Measurements from ENCODE around the gene NHERF2. TPM values are rescaled to one million over a fixed set of nuclear protein-coding genes. Genes with fewer than 3 reads are reported as not detected.

Gene NHERF2
- total and polyA plus RNA-seq, 9 of the 15 experiments (the other 6 are each of a cell fraction or from before 2014, with no cell fraction given), result 0.15 to 42.0 (median 12.5) TPM

DNA sequence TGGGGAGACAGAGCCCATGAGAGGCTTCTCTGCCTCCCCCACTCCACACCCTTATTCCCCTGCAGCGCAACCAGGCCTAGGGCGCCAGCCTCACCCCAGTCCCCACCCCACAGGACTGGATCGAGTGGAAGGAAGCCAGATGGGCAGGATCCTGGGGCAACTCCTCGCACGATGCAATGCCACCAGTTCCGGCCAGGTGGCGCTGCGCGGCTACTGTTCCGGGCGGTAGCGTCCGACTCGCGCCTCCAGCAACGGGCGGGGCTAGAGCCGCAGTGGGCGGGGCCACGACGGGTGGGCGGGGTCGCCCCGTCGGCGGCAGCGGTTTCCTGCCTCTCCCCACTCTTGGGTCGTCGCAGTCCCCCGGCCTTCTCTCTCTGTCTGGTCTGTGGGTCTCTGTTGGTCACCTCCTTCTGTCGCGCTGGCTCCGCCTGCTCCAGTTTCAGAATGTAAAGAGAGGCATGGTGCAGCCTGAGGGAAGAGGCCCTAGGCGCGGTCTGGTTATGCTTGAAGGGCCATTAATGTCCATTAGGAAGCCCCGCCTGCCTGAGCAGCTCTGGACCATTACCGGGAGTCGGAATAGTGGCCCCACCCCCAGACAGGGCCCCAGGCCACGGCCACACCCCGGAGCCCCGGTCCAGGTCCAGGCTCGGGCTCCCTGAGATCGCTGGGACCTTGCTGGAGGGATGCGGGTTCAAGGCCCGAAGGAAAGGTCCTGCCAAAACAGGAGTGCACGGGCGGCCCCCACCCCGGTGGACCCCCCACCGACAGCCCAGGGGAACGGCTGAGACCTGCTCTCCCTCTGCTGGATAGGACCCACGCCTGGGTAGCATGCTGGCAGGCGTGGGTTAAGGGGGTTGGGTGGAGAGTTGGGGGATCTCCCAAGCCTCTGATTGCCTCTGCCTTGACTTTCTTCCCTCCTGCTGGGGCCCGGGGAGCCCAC, 3.3 kb upstream of the NHERF2 start (continued):
- TF ChIP-seq KLF13 (tag; IDR thresholded peaks at IDR 0.05; ENCODE audit: borderline replicate concordance, low read depth), result 0 out of 2 replicates have a peak, but pooled peaks have one; percentile 32
- TF ChIP-seq, protein P1, sequence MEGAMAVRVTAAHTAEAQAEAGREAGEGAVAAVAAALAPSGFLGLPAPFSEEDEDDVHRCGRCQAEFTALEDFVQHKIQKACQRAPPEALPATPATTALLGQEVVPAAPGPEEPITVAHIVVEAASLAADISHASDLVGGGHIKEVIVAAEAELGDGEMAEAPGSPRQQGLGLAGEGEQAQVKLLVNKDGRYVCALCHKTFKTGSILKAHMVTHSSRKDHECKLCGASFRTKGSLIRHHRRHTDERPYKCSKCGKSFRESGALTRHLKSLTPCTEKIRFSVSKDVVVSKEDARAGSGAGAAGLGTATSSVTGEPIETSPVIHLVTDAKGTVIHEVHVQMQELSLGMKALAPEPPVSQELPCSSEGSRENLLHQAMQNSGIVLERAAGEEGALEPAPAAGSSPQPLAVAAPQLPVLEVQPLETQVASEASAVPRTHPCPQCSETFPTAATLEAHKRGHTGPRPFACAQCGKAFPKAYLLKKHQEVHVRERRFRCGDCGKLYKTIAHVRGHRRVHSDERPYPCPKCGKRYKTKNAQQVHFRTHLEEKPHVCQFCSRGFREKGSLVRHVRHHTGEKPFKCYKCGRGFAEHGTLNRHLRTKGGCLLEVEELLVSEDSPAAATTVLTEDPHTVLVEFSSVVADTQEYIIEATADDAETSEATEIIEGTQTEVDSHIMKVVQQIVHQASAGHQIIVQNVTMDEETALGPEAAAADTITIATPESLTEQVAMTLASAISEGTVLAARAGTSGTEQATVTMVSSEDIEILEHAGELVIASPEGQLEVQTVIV (CRISPR knock-in tag; IDR thresholded peaks at IDR 0.05; ENCODE audit: borderline replicate concordance), result no peak
- TF ChIP-seq ZNF384 (IDR thresholded peaks at IDR 0.05; ENCODE audit: low read depth, low read length), result peak; percentile 47; the same call in 1 of the 2 replicates
- TF ChIP-seq SUPT5H (IDR thresholded peaks at IDR 0.05), result 0 out of 2 replicates have a peak, but pooled peaks have one; percentile 43
- no peak for TF ChIP-seq CBX3 (IDR thresholded peaks at IDR 0.05; ENCODE audit: borderline replicate concordance in 1 of 2, low read length in 2 of 2)
- TF ChIP-seq KDM5B (IDR thresholded peaks at IDR 0.05; ENCODE audit: insufficient replicate concordance, low read depth, low read length), result peak; percentile 34
- no peak for TF ChIP-seq RBM39 (optimal IDR thresholded peaks at IDR 0.05; ENCODE audit: low read depth, low read length)
- peak; percentile 55; the same call in 1 of the 2 replicates for TF ChIP-seq FOXP1 (CRISPR knock-in tag; IDR thresholded peaks at IDR 0.05)
- 0 out of 2 replicates have a peak, but pooled peaks have one; percentile 20 for TF ChIP-seq FOXK1 (CRISPR knock-in tag; IDR thresholded peaks at IDR 0.05; ENCODE audit: borderline replicate concordance)
- peak; percentile 41; the same call in 1 of the 2 replicates for TF ChIP-seq CBFB (CRISPR knock-in tag; IDR thresholded peaks at IDR 0.05)
- TF ChIP-seq, protein P2, sequence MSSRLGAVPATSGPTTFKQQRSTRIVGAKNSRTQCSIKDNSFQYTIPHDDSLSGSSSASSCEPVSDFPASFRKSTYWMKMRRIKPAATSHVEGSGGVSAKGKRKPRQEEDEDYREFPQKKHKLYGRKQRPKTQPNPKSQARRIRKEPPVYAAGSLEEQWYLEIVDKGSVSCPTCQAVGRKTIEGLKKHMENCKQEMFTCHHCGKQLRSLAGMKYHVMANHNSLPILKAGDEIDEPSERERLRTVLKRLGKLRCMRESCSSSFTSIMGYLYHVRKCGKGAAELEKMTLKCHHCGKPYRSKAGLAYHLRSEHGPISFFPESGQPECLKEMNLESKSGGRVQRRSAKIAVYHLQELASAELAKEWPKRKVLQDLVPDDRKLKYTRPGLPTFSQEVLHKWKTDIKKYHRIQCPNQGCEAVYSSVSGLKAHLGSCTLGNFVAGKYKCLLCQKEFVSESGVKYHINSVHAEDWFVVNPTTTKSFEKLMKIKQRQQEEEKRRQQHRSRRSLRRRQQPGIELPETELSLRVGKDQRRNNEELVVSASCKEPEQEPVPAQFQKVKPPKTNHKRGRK (tag; IDR thresholded peaks at IDR 0.05), result no peak
- TF ChIP-seq TCFL5 (CRISPR knock-in tag; conservative IDR thresholded peaks at IDR 0.05), result no peak
- peak; percentile 14 for TF ChIP-seq ZFP36 (IDR thresholded peaks at IDR 0.05; ENCODE audit: low read depth, low read length, partially characterized antibody)
- 0 out of 2 replicates have a peak, but pooled peaks have one; percentile 20 for TF ChIP-seq ZNF583 (CRISPR knock-in tag; IDR thresholded peaks at IDR 0.05)
- TF ChIP-seq KDM4B (IDR thresholded peaks at IDR 0.05; ENCODE audit: borderline replicate concordance in 2 of 2, low read depth in 1 of 2), result peak in 1 of 2 experiments; percentile 60; a peak in 1 of 4 replicates
- peak; percentile 37 for TF ChIP-seq TBP (optimal IDR thresholded peaks at IDR 0.05; ENCODE audit: low read depth, low read length)
- TF ChIP-seq, protein P3, sequence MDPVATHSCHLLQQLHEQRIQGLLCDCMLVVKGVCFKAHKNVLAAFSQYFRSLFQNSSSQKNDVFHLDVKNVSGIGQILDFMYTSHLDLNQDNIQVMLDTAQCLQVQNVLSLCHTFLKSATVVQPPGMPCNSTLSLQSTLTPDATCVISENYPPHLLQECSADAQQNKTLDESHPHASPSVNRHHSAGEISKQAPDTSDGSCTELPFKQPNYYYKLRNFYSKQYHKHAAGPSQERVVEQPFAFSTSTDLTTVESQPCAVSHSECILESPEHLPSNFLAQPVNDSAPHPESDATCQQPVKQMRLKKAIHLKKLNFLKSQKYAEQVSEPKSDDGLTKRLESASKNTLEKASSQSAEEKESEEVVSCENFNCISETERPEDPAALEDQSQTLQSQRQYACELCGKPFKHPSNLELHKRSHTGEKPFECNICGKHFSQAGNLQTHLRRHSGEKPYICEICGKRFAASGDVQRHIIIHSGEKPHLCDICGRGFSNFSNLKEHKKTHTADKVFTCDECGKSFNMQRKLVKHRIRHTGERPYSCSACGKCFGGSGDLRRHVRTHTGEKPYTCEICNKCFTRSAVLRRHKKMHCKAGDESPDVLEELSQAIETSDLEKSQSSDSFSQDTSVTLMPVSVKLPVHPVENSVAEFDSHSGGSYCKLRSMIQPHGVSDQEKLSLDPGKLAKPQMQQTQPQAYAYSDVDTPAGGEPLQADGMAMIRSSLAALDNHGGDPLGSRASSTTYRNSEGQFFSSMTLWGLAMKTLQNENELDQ (CRISPR knock-in tag; IDR thresholded peaks at IDR 0.05; ENCODE audit: borderline replicate concordance), result peak; percentile 60; the same call in 1 of the 2 replicates
- no peak for TF ChIP-seq ZSCAN29 (IDR thresholded peaks at IDR 0.05)
- no peak for TF ChIP-seq ZNF668 (CRISPR knock-in tag; IDR thresholded peaks at IDR 0.05)
- peak in 1 of 2 experiments; percentile 81; a peak in 1 of 4 replicates for TF ChIP-seq TEAD1 (CRISPR knock-in tag; IDR thresholded peaks at IDR 0.05)

Measured in K562 (cell line).